ENCODE measurements around the gene DHRSX.
"Not testable (repeated sequence)": the region's sequence is repeated elsewhere in the genome, so short reads cannot be mapped to it uniquely, and the experiment has no call there.

DHRSX gene

GRCh38 chrX:2412131-2412530 lies 88.6 kb downstream of the DHRSX start:
- in situ Hi-C loops (cut with MboI; ENCODE audit: low pct_unique_long_range_greater_than_20kb, low sequenced_read_pairs): no loop called here
- no peak for DNase-seq

GRCh38 chrX:2410279-2411020 lies 90.3 kb downstream of the DHRSX start:
- in situ Hi-C loops (cut with MboI; ENCODE audit: low pct_unique_long_range_greater_than_20kb, low sequenced_read_pairs): no loop called here
- no peak for DNase-seq

- no peak for DNase-seq
- in situ Hi-C loops (cut with MboI; ENCODE audit: low pct_unique_long_range_greater_than_20kb, low sequenced_read_pairs): no loop called here
Measured at GRCh38 chrX:2409796-2410195, 91.0 kb downstream of the DHRSX start.

GRCh38 chrX:2408856-2409255 lies 91.9 kb downstream of the DHRSX start:
- no peak for DNase-seq
- in situ Hi-C loops (cut with MboI; ENCODE audit: low pct_unique_long_range_greater_than_20kb, low sequenced_read_pairs): no loop called here

- in situ Hi-C loops (cut with MboI; ENCODE audit: low pct_unique_long_range_greater_than_20kb, low sequenced_read_pairs): no loop called here
- DNase-seq: no peak
Measured at GRCh38 chrX:2406891-2407518, 93.8 kb downstream of the DHRSX start.

GRCh38 chrX:2404776-2405175 lies 96.0 kb downstream of the DHRSX start:
- no peak for DNase-seq
- in situ Hi-C loops (cut with MboI; ENCODE audit: low pct_unique_long_range_greater_than_20kb, low sequenced_read_pairs): no loop called here

GRCh38 chrX:2402361-2402690 lies 98.5 kb downstream of the DHRSX start:
- DNase-seq: no peak
- in situ Hi-C loops (cut with MboI; ENCODE audit: low pct_unique_long_range_greater_than_20kb, low sequenced_read_pairs): no loop called here

GRCh38 chrX:2401590-2402360 lies 99.0 kb downstream of the DHRSX start:
- DNase-seq: no peak

GRCh38 chrX:2401201-2401589 lies 99.6 kb downstream of the DHRSX start:
- DNase-seq: no peak

More at GRCh38 chrX:2401590-2402360, 99.0 kb downstream of the DHRSX start:
- in situ Hi-C loops (cut with MboI; ENCODE audit: low pct_unique_long_range_greater_than_20kb, low sequenced_read_pairs): no loop called here

GRCh38 chrX:2398064-2398656 lies 102.6 kb downstream of the DHRSX start:
- in situ Hi-C loops (cut with MboI; ENCODE audit: low pct_unique_long_range_greater_than_20kb, low sequenced_read_pairs): no loop called here
- no peak for DNase-seq

More at GRCh38 chrX:2401201-2401589, 99.6 kb downstream of the DHRSX start:
- in situ Hi-C loops (cut with MboI; ENCODE audit: low pct_unique_long_range_greater_than_20kb, low sequenced_read_pairs): no loop called here

GRCh38 chrX:2397229-2398063 lies 103.3 kb downstream of the DHRSX start:
- no peak for DNase-seq
- in situ Hi-C loops (cut with MboI; ENCODE audit: low pct_unique_long_range_greater_than_20kb, low sequenced_read_pairs): no loop called here

GRCh38 chrX:2395261-2395992 lies 105.3 kb downstream of the DHRSX start:
- in situ Hi-C loops (cut with MboI; ENCODE audit: low pct_unique_long_range_greater_than_20kb, low sequenced_read_pairs): no loop called here
- DNase-seq: no peak

- in situ Hi-C loops (cut with MboI; ENCODE audit: low pct_unique_long_range_greater_than_20kb, low sequenced_read_pairs): no loop called here
- no peak for DNase-seq
Measured at GRCh38 chrX:2391869-2392606, 108.7 kb downstream of the DHRSX start.

- no peak for DNase-seq
- in situ Hi-C loops (cut with MboI; ENCODE audit: low pct_unique_long_range_greater_than_20kb, low sequenced_read_pairs): no loop called here
Measured at GRCh38 chrX:2390754-2391153, 110.0 kb downstream of the DHRSX start.

- in situ Hi-C loops (cut with MboI; ENCODE audit: low pct_unique_long_range_greater_than_20kb, low sequenced_read_pairs); DNase-seq: not testable (repeated sequence)
Measured at GRCh38 chrX:2389731-2390130, 111.0 kb downstream of the DHRSX start.

- in situ Hi-C loops (cut with MboI; ENCODE audit: low pct_unique_long_range_greater_than_20kb, low sequenced_read_pairs): no loop called here
- no peak for DNase-seq
Measured at GRCh38 chrX:2389324-2389723, 111.5 kb downstream of the DHRSX start.

- DNase-seq: no peak
- in situ Hi-C loops (cut with MboI; ENCODE audit: low pct_unique_long_range_greater_than_20kb, low sequenced_read_pairs): no loop called here
Measured at GRCh38 chrX:2388669-2389068, 112.1 kb downstream of the DHRSX start.
